Lung (tissue), 12 donors: ENCODE data around the gene CEMIP. TPM values are rescaled to one million over a fixed set of nuclear protein-coding genes. Genes with fewer than 3 reads are reported as not detected.

Experiments
- ATAC-seq: fragments of 200-7000 bp; cut with Tn5 transposase; one replicate; pipeline ENCODE4 v1.9.1; 2020; ENCODE audit warnings: moderate number of reproducible peaks; ENCODE audit not compliant: insufficient read depth, low FRiP score
- DNase-seq, 3 donors: peaks; one replicate each; pipeline ENCODE4 v3.0.0-alpha.2; 2013 to 2017
- H3K27ac ChIP-seq, 2 donors: one replicate each; pipeline ENCODE4 v1.5.1; 2013; ENCODE audit warnings: mild to moderate bottlenecking in 2 of 2, moderate library complexity in 2 of 2, control low read depth in 1 of 2, inconsistent platforms in 1 of 2, low read depth in 1 of 2, low read length in 1 of 2
- H3K27me3 ChIP-seq, 3 donors: one replicate each; pipeline ENCODE4 v1.5.1; 2013; ENCODE audit warnings: low read length in 2 of 3; ENCODE audit not compliant: control insufficient read depth in 3 of 3, insufficient read depth in 3 of 3
- H3K36me3 ChIP-seq, 4 donors: one replicate each; pipeline ENCODE4 v1.5.1; 2013; ENCODE audit warnings: low read length in 4 of 4, mild to moderate bottlenecking in 1 of 4, moderate library complexity in 1 of 4; ENCODE audit not compliant: control insufficient read depth in 4 of 4, insufficient read depth in 4 of 4
- H3K4me1 ChIP-seq, 5 donors: one replicate each; pipeline ENCODE4 v1.5.1; 2013; ENCODE audit warnings: low read length in 5 of 5, mild to moderate bottlenecking in 2 of 5, moderate library complexity in 1 of 5; ENCODE audit not compliant: control insufficient read depth in 5 of 5, insufficient read depth in 5 of 5
- H3K4me3 ChIP-seq: one replicate; pipeline ENCODE4 v1.5.1; 2013; ENCODE audit warnings: mild to moderate bottlenecking, control low read depth, moderate library complexity
- H3K9ac ChIP-seq, 2 donors: one replicate each; pipeline ENCODE4 v1.5.1; 2013; ENCODE audit warnings: low read length in 2 of 2, control low read depth in 1 of 2; ENCODE audit not compliant: insufficient read depth in 1 of 2
- H3K9me3 ChIP-seq, 4 donors: one replicate each; pipeline ENCODE4 v1.5.1; 2013; ENCODE audit warnings: low read length in 3 of 4, mild to moderate bottlenecking in 1 of 4, moderate library complexity in 1 of 4; ENCODE audit not compliant: control insufficient read depth in 4 of 4, insufficient read depth in 3 of 4
- CTCF ChIP-seq: IDR thresholded peaks from 2 replicates; pipeline ENCODE4 v1.5.1; 2012; ENCODE audit warnings: mild to moderate bottlenecking; ENCODE audit errors: control extremely low read depth, extremely low read depth
- WGBS, 2 donors: extraction: QIAGEN DNeasy Blood & Tissue Kit; methylation state at CpG; one replicate each; pipeline ENCODE4 v1.1.7; 2013; 5-methylcytosine and 5-hydroxymethylcytosine counted together
- polyA plus RNA-seq, 2 donors: library from polyadenylated mRNA; stranded (reverse); fragments of 200-250 nt; gene quantifications; one replicate each; pipeline ENCODE4 v1.2.1, GENCODE V29; 2013
- total RNA-seq, 2 donors: library from RNA; depleted of rRNA in 1 of 2; stranded (reverse); fragments of >200 nt in 1 of 2; gene quantifications; one replicate each; pipeline ENCODE4 v1.2.1, GENCODE V29; 2014 to 2021
- donor health status: control.
- donor health status: control.
- donor health status: Bipolar disorder and iron deficiency.
- donor health status: healthy.
- donor health status: DM: yes; HTN: yes; CAD: no.

CEMIP gene
- total and polyA plus RNA-seq, 4 donors, result 1.9 to 32.0 (median 3.9) TPM

GRCh38 chr15:80796407-80796806 is 17.2 kb downstream of the CEMIP start:
- ATAC-seq, result no peak
- peaks cover 0 to 5% (median 0%) of the 10 kb centered on the region in 4 donors for H3K9me3 ChIP-seq
- no peak for DNase-seq
- H3K9ac ChIP-seq, result no peak overlapping the region
- H3K4me1 ChIP-seq, result no peaks in the 10 kb centered on the region
- peaks cover 0 to 3% (median 0%) of the 10 kb centered on the region in 4 donors for H3K36me3 ChIP-seq
- no peak for TF ChIP-seq CTCF
- 83 to 84% methylated on average over 5 of the region's 5 CpGs for WGBS, 2 donors
- H3K27ac ChIP-seq, result no peak overlapping the region
- no peak overlapping the region for H3K4me3 ChIP-seq
- no peaks in the 10 kb centered on the region for H3K27me3 ChIP-seq

- no peak for TF ChIP-seq CTCF
- Histone ChIP-seq H3K27ac (no peak overlapping the region), H3K4me1 (no peaks in the 10 kb centered on the region), H3K9me3 (peaks cover 0 to 5% (median 0%) of the 10 kb centered on the region in 4 donors), H3K9ac (no peak overlapping the region), H3K36me3 (peaks cover 0 to 3% (median 0%) of the 10 kb centered on the region in 4 donors), H3K4me3 (no peak overlapping the region), H3K27me3 (no peaks in the 10 kb centered on the region)
- DNase-seq (no peak), ATAC-seq (no peak)
- 90 to 91% methylated on average over 3 of the region's 3 CpGs for WGBS, 2 donors
Measured at GRCh38 chr15:80798911-80799310, 19.7 kb downstream of the CEMIP start.

GRCh38 chr15:80800067-80800466 is 20.9 kb downstream of the CEMIP start:
- Histone ChIP-seq H3K4me3 (no peak overlapping the region), H3K9me3 (peaks cover 0 to 5% (median 0%) of the 10 kb centered on the region in 4 donors), H3K9ac (no peak overlapping the region), H3K27ac (no peak overlapping the region), H3K4me1 (peaks cover 0 to 2% (median 0%) of the 10 kb centered on the region in 5 donors), H3K27me3 (peaks cover 0 to 2% (median 0%) of the 10 kb centered on the region in 3 donors), H3K36me3 (peaks cover 0 to 5% (median 0%) of the 10 kb centered on the region in 4 donors)
- 86 to 91% methylated on average over 5 of the region's 5 CpGs for WGBS, 2 donors
- no peak for ATAC-seq
- TF ChIP-seq CTCF, result no peak
- DNase-seq, result no peak
